AG10803 (cell line): ENCODE results near the gene CFDP1.

ENCODE experiments used
- DNase-seq: peaks from one replicate; pipeline ENCODE4 v3.0.0; 2010; ENCODE audit warnings: low read depth
- H3K4me3 ChIP-seq: 2 replicates; pipeline ENCODE4 v1.5.1; 2011; ENCODE audit warnings: mild to moderate bottlenecking, low read length, control low read depth
- CTCF ChIP-seq: conservative IDR thresholded peaks from 2 replicates; pipeline ENCODE4 v1.5.1; 2011; ENCODE audit warnings: mild to moderate bottlenecking, low read length, control low read depth, inconsistent platforms

The CFDP1 gene

GRCh38 chr16:75247249-75247648 lies 186.1 kb downstream of the CFDP1 start:
- no peak overlapping the region for H3K4me3 ChIP-seq
- DNase-seq = no peak
- TF ChIP-seq CTCF = no peak

GRCh38 chr16:75246504-75247205 lies 186.6 kb downstream of the CFDP1 start:
- DNase-seq = no peak
- no peak overlapping the region for H3K4me3 ChIP-seq
- TF ChIP-seq CTCF = no peak

- H3K4me3 ChIP-seq = peak overlapping the region; percentile 24
- DNase-seq = peak; percentile 96
- no peak for TF ChIP-seq CTCF
These were observed 188.2 kb downstream of the CFDP1 start for GRCh38 chr16:75244844-75245758.

GRCh38 chr16:75244225-75244809 lies 189.0 kb downstream of the CFDP1 start:
- peak overlapping the region; percentile 15; the same call in 1 of the 2 replicates for H3K4me3 ChIP-seq
- no peak for TF ChIP-seq CTCF
- peak; percentile 90 for DNase-seq
